SKM-1 (cell line): ENCODE measurements around the gene SPEM1.

Experiments
- DNase-seq: peaks from one replicate; lab custom pipeline; 2025; ENCODE audit not compliant: unreplicated experiment; lab: John Stamatoyannopoulos, UW

SPEM1 gene

GRCh38 chr17:7440113-7440833 is 20.1 kb downstream of the SPEM1 start:
- no peak for DNase-seq

DNA sequence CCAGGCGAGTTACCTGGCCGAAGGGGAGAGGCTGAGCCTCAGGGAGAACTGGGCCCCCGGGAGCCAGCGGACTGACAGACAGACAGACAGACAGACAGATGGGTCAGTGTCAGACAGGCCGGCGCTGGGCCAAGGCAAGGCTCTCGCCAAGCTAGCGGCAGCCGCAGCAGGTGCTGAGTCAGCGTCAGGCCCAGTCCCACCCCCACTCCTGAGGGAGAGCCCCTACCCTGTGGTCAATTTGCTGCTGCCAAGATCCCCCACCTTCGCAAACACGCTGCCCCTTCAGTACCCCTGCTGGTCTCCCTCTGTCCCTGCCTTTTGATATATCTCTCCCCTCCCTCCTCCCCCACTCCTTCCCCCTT is 20.7 kb downstream of the SPEM1 start:
- DNase-seq: no peak

- no peak for DNase-seq
Measured at GRCh38 chr17:7441266-7441665, 21.1 kb downstream of the SPEM1 start.

GRCh38 chr17:7442142-7442541 is 22.0 kb downstream of the SPEM1 start:
- DNase-seq: no peak

DNA sequence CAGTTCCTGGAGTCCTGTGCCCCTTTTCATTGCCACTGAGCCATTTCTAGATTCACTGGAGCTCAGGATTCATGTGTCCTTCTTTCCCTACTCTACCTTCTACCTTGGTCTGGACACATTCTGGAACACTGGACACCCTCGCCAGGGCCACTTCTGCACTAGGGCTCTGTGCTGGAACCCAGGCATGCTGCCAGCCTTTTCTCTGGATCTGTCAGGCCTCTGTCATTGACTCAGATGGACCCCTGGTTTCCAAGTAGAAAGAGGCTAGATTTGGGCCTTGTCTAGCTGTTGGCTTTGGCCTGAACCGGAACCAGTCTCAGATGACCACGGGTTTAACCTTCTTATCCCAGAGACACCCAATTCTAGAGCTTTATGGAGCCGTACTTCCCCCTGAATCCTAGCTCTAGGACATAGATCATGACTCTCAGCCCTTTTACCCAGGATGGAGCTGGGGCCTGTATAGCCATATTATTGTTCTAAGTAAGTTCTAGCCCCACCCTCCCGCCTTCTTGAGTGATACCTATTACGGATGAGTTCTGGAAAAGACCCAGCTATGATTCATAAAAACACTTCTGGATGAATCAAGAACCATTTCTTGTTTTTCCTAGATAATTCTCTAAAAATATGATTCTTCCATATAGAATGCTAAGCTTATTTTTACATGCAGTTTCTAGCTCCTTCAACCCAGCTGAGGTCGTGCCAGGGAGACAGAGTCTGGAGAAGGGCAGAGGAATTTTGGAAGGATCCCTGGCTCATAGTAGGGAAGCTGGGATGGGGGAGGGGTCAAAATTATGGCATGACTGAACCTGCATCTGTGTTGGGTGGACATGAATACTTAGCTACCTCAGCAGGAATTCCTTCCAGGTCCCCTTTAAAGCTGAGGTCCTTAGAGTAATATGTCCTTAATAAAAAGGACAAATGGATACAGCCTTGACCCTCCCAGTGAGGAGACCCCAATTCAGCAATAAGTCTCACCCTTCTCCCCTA is 23.7 kb downstream of the SPEM1 start:
- no peak for DNase-seq

DNA sequence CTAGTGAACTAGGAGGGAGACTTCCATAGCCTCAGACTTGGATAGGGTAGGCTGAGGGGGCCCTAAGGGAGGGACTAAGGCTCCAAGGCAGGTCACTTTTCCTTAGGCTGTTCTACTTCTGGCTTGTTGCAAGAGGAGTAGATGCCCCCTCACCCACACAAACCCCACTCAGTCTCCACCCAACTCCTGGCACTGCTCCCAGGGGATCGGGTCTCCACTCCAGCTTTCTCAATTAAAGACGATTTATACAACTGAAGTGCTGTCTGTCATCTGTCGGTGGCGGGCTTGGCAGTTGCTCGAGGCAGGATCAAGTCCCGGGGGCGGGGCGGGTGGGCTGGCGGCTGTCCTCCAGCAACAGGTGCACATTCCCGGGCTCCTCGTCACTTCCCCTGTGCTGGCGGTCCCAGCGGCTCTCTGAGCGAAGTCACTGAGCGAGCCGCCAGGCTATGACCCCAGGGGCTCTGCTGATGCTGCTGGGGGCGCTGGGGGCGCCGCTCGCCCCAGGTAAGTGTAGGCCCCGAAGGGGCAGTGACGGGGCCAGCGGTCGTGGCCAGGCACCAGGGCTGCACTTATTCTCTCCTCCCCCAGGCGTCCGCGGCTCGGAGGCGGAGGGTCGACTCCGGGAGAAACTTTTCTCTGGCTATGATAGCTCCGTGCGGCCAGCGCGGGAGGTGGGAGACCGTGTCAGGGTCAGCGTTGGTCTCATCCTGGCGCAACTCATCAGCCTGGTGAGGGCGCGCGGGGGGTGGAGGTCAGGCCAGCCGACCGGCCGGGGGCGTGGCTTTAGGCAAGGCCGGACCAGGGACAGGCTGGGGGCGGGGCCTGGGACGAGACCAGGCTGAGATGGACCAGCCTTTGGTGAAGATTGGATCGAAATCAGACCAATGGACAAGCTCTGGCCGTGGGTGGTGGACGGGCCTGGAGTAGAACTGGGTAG is 24.8 kb downstream of the SPEM1 start, which contains the start of gene CHRNB1:
Gene CHRNB1 (plus strand): TSS at position 380 of the 937 bp plus-strand sequence. CDS start 67 bp downstream, at position 447.
- no peak for DNase-seq

DNA sequence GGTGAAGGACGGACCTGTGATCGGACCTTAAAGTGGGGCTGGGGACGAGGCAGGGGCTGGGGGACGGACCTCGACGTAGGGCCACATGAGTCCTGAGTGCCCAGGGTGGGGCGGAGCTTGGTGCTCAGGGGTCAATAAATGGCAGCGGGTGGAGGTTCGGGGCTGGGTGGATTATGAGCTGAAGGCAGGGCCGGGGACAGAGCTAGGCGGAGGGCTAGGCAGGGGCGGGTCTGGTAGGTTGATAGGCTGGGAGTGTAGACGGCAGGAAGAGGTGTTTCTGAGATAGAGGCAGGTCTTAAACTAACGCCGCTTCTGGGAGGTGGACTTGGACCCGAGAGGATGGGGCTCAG is 25.5 kb downstream of the SPEM1 start:
- DNase-seq: no peak

- DNase-seq: no peak
Measured at GRCh38 chr17:7448461-7448860, 28.3 kb downstream of the SPEM1 start.

- no peak for DNase-seq
Measured at GRCh38 chr17:7459961-7460545, 39.9 kb downstream of the SPEM1 start.

DNA sequence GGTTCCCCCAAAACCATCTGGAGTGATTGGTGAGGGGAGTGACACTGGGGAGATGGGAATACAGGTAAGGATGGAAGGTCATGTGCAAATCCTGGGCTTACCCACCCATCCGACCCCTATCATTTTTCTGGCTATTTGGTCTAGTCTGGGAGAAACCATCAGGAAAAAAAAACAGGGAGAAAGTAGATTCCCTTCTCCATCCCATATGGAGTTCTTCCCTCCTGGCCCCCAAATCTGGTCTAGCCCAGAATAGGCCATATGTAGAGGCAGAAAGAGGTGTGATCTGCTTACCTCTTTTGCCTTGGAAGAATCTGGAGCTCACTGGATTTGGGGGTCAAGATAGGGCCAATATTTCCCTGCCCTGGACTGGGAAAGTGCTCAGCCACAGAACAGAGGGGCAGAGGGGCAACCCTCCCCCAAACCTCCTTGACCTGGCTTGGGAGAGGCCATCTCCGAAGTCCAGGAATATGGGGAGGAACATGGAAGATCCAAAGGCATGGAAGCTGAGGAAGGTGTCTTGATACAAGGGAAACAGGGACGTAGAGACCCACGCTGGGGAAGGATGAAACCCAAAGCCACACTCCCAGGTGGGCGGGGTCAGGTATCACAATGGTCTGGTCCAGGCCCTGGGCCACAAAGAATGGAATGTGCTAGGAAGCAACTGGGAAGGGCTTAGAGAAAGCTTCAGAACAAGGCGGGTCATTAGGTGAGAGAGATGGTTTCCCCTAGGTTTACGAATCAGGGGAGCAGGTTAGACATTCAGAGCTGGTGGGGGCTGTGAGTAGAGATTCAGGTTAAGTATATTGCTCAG is 40.9 kb downstream of the SPEM1 start:
- DNase-seq: no peak

GRCh38 chr17:7462474-7463371 is 42.6 kb downstream of the SPEM1 start:
- DNase-seq: no peak

- no peak for DNase-seq
Measured at GRCh38 chr17:7463372-7463846, 43.3 kb downstream of the SPEM1 start.

DNA sequence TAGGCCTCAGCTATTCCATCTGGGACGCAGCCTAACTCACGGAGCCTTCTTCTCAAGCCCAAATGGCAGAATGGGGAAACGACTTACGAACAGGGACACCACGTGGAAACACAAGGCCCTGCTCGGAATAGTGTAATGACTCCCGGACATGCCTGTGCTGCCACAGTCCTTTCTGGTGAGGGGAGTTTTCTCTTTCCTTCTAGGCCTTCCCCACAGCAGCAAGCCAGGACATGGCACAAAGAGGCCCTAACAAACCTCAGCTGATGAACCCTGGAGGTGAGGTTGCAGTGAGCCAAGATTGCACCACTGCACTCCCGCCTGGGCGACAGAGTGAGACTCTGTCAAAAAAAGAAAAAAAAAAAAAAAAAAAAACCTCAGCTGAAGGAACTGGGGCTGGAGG is 44.0 kb downstream of the SPEM1 start:
- DNase-seq: no peak

DNA sequence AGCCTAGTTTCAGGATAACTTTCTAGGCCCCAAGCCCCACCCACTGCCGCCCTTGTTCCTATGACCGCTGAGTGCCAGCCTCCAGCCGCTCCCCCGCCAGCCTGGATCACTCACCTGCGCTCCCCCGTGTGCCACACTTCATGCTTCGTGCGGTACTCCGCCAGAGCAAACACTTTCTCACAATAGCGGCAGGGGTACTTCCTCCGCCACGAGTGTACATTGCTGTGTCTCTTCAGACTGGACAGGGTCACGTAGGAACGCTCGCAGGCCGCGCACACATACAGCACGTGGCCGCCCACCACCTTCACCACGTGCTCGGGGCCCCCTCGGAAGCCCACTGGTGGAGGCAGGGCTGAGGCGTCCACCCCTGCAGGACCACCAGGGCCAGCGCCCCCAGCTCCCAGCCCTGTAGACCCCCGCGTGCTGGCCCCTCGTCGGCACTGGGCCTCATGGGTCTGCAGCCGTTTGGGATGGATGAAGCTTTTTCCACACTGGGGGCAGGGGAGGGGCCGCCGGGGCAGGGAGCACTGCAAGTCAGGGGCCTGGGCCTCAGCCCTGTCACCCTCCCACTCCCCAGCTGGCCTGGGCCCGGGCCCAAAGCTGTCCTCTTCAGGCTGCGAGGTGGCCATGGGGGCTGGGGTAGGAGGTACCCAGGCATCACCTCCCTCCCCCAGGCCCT is 45.6 kb downstream of the SPEM1 start:
- DNase-seq: no peak

DNA sequence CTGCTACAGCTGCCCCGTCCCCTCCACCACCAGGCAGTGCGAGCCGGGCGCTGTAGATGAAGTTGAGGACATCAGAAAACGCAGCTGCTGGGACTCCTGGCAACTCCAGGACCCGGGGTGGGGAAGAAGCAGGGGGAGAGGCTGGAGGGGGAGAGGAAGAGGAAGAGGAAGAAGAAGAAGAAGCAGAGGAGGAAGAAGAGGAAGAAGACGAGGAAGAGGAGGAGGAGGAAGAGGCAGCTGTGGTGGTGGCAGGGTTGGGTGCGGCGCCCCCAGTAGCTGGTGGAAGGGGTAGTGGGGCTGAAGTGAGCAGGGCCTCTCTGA is 46.2 kb downstream of the SPEM1 start:
- no peak for DNase-seq

GRCh38 chr17:7466639-7467341 is 46.7 kb downstream of the SPEM1 start:
- no peak for DNase-seq

DNA sequence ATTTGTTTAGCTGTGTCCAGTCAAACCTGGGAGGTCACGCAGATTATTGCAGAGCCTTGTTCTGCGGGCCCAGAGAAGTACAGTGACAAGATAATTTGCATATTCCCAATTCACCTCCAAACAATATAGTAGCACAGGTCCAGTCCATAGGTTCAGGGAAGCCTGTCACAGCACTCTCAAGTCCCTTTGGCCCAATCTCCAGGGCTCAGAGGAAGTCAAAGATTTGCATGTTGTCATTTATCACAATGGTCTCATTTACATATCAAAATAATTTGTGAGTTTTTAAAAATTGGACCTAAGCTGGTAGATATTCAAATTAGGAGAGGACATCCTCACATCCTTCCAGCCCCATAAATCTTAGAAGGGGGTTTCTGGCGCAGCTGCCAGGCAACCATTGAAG is 47.4 kb downstream of the SPEM1 start:
- DNase-seq: no peak

- DNase-seq: no peak
Measured at GRCh38 chr17:7468290-7468689, 48.2 kb downstream of the SPEM1 start.
